Right ventricle myocardium inferior (tissue), 1 donor: ENCODE data around the gene CNTNAP1. TPM values are rescaled to one million over a fixed set of nuclear protein-coding genes. Genes with fewer than 3 reads are reported as not detected.
"Not testable (repeated sequence)": the region's sequence is repeated elsewhere in the genome, so short reads cannot be mapped to it uniquely, and the experiment has no call there.

Experiments used
- ATAC-seq: fragments of 200-7000 bp; cut with Tn5 transposase; one replicate; pipeline ENCODE4 v1.9.1; 2020; ENCODE audit warnings: mild to moderate bottlenecking, moderate library complexity
- DNase-seq: peaks from one replicate; pipeline ENCODE4 v3.0.0; 2021; ENCODE audit errors: missing footprints
- intact Hi-C: fragments of 100-400 bp; cut with DNase I; formaldehyde crosslinking; loops from one replicate; pipeline ENCODE4 v1.11.0; 2022
- long read RNA-seq: library from polyadenylated mRNA; unstranded; transcript quantifications from one replicate; pipeline ENCODE4 v2.0.0, GENCODE V29; 2021
- total RNA-seq: library from RNA; stranded (reverse); fragmentation: NEBNext Ultra II Directional; extraction: Animal tissue kit (Norgen Biotek cat#: 25700); gene quantifications from one replicate; pipeline ENCODE4 v1.2.1, GENCODE V29; 2021
- donor health status: DM: no; HTN: yes; CAD: no; lungs with severe emphysema.

CNTNAP1 gene
- total RNA-seq, result 7.3 TPM
- long read RNA-seq, partial matches to known transcripts, result 0 of 1 reads
- long read RNA-seq, other reads (novel, unspliced or antisense), result 1 of 1 reads

DNA sequence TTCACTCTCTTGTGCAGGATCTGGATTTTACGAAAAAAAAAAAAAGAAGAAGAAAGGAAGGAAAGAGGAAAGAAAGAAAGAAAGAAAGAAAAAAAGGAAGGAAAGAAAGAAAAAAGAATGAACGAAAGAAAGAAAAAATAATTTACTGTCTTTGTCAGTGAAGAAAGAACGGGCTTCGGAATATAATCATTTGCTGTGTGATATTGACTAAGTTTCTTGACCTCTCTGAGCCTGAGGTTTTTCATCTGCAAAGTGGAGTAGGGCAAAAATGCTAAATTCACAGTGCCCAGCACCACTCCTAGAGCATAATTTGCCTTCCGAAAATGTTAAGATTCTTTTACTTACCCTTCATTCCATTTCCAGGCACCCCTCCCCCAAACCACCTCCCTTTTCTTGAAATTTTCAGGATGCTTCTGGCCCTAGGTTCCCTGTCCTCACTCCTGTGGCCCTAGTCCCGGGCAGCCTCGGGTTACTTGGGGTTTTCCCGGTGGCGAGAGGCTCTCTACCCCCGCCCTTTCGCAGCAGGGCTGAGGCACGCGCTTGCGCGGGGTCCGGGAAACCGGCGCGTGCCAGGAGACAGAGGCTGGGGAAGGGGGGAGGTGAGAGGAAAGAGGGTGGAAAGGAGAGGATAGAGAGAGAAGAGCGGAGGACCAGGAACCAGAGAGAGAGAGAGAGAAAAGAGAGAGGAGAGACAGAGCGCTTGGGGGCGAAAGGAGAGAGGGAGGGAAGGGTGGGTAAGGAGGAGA is at the start of gene CNTNAP1:
CNTNAP1 (plus strand) TSS at position 556 of the 746 bp plus-strand sequence. CDS start 299 bp downstream, outside the sequence.
- peak; percentile 78 for DNase-seq
- intact Hi-C loops, result loop anchor here (2.0 kb wide), 1 partner anchor 63 kb away; no protein-coding TSS in a partner anchor
- no peak for ATAC-seq

DNA sequence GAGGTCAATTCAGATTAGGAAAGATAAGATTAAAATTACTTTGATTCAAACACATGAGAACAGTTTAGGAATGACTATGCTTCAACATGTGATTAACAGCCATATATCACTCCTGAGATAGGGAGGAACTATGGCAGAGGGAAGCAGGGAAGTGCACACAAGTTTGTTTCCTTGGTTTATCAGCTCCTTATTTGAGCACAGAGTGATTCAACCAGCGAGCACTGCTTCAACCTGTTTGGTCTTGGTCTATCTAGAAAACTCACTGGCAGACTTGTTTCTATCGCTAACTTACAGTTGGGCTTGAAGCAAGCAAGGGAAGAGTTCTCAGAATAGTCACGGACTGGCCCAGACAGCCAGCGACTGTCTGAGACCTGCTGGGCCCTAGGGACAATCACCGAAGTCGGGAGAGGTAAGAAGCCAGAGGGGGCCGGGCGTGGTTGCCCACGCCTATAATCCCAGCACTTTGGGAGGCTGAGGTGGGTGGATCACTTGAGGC is 49.3 kb upstream of the CNTNAP1 start:
- DNase-seq, result no peak
- intact Hi-C loops, result no loop called here
- ATAC-seq, result no peak

DNA sequence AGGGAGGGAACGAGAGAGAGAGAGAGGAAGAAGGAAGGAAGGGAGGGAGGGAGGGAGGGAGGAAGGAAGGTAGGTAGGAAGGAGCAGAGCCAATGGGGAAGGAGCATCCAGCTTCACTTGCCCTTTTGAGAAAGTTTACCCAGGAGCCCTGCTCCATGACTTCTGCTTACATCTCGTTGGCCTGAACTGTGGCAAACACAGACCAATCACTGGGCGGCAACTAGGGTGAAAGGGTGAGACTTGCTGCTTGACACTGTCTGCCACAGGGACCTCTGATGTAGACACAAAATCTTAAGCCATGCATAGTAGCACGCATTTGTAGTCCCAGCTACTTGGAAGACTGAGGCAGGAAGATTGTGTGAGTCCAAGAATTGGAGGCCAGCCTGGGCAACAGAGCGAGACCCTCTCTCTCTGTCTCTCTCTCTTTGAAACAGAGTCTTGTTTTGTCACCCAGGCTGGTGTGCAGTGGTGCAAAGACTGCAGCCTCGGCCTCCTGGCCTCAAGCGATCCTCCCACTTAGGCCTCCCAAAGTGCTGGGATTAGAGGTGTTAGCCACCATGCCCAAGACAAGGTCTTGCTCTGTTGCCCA is 42.7 kb upstream of the CNTNAP1 start:
- ATAC-seq, result no peak
- no peak for DNase-seq
- intact Hi-C loops, result no loop called here

DNA sequence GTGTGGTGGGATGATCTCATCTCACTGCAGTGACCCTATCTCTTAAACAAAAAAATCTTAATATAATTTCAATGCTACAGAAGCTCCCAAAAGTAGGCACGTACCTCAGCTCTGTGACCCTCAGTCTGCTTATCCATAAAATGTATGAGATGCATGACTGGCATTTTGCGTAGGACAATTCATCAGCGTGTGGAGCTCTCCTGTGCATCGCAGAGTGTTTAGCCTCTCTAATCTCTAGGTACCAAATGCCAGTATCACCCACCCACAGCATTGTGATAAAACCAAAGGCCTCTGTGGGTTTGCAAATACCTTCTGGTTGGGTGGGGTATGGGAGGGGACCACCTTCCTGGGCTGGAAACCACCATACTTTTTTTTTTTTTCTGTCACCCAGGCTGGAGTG is 42.2 kb upstream of the CNTNAP1 start:
- intact Hi-C loops, result no loop called here
- DNase-seq (no peak), ATAC-seq (no peak)

GRCh38 chr17:42642336-42642735 is 40.0 kb upstream of the CNTNAP1 start:
- intact Hi-C loops, result no loop called here
- DNase-seq (no peak), ATAC-seq (no peak)

GRCh38 chr17:42647778-42648177 is 34.6 kb upstream of the CNTNAP1 start:
- no peak for DNase-seq
- intact Hi-C loops, result no loop called here
- ATAC-seq, result no peak

DNA sequence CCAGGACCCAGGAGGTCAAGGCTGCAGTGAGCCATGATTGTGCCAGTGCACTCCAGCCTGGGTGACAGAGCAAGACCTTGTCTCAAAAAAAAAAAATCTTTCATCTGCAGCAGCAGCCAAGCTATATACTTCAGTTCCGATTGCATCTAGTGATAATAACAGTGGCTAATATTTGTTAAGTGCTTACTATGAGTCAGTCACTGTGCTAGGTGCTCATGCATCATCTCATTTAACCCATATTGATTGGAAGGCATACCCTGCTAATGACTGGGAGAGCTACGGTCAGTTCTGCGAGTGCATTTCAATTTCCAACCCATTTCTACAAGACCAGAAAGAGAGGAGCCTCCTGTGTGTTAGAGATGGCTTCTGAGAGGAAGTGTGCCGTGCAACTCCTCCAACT is 30.9 kb upstream of the CNTNAP1 start:
- intact Hi-C loops, result no loop called here
- DNase-seq (no peak), ATAC-seq (no peak)

DNA sequence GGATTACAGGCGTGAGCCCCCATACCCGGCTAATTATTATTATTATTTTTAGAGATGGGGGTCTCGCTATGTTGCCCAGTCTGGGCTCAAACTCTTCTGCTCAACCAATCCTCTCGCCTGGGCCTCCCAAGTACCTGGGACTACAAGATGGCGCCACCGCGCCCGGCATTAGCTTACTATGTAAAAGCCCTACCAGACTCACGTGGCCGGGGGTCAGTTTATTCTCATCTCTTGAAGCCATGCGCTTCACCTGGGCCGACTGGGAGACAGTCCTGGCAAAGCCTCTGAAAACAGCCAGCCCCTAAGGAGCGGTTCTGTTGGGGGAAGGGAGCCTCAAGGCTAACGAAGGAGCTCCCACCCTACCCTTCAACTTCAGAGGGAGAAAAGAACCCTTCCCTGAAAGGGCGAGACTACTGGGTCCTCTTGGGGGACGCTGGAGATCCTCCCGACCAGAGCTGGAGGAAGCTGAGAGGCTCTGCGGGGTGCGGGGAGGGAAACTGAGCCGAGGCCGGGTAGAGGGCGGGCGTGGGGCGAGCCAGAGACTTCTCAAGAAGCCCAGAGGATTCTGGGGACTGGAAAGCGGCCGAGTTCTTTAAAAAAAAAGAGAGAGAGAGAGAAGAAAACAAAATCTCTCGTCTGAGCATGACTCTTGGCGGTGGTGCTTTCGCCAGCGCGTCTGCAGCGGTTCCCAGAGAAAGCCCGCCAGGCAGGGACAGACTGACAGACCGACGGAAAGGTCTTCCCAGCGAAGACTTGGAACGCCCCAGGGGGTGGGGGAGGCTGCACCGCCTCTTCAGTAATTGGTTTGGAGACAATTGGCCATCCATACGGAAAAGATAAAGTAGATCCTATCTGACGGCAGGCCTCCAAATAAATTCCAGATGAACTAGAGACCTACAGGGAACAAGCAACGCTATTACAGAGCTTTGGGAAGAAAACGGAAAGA is 28.9 kb upstream of the CNTNAP1 start:
- DNase-seq (peak; percentile 85), ATAC-seq (peak; percentile 88)
- intact Hi-C loops, result no loop called here

DNA sequence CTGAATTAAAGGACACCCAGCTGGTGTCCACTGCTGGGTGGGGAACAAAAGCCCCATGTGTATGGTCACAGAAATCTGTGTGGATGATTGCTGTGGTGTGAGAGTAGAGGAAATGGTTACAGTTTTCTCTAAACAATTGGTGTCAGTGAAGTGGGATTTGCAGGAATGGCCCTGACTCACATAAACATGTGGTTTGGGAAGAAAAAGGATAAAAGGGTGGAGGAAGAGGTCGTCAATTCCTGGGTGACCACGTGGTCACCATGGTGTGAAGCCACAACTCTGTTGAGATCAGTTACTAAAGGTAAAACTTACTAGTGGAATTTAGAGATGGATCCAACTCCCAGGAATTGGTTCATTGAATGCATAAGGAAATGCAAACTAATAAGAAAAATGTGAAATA is 26.8 kb upstream of the CNTNAP1 start:
- intact Hi-C loops, result no loop called here
- no peak for ATAC-seq
- DNase-seq, result no peak

GRCh38 chr17:42657824-42658588 is 24.3 kb upstream of the CNTNAP1 start:
- DNase-seq, result no peak
- intact Hi-C loops, result no loop called here
- no peak for ATAC-seq

DNA sequence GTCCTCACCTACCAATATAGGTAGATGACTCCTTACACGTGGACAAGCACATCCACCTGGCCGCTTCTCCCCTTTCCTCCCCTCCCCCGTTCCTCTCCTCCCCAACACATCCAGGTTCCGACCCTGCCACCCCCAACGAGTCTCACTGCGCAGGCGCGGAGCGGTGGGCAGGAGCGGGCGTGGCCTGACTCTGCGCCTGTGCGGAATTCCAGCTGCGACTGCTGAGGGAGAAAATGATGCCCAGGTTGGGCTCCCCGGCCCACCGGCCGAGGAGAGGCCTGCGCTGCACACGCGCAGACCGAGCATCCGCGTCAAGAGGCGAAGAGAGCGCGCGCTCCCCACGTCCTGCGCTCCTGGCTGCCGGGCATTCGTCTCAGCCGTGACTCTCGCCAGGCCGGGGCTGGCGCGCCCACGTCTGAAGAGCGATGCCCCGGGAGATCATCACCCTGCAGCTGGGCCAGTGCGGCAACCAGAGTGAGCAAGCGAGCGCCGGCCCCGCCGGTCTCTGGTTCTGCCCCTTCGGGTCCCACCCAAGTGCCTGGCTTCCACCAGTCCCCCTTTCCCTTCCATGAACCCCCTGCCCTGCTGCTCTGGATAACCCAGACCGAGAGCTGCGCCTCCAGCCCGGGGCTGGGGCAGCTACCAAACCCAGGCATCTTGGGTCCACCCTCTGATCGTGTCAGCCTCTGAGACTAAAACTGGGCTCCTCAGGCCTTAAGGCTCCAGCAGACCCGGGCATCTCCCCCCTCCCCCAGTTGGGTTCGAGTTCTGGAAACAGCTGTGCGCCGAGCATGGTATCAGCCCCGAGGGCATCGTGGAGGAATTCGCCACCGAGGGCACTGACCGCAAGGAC is 23.0 kb upstream of the CNTNAP1 start, which contains the start of gene TUBG2:
TUBG2 (plus strand) TSS at position 206 of the 853 bp plus-strand sequence; CDS start at position 426, 220 bp downstream.
- DNase-seq (peak; percentile 90), ATAC-seq (peak; percentile 95)
- intact Hi-C loops, result no loop called here

GRCh38 chr17:42659932-42660274 is 22.4 kb upstream of the CNTNAP1 start:
- intact Hi-C loops, DNase-seq, ATAC-seq: not testable (repeated sequence)

DNA sequence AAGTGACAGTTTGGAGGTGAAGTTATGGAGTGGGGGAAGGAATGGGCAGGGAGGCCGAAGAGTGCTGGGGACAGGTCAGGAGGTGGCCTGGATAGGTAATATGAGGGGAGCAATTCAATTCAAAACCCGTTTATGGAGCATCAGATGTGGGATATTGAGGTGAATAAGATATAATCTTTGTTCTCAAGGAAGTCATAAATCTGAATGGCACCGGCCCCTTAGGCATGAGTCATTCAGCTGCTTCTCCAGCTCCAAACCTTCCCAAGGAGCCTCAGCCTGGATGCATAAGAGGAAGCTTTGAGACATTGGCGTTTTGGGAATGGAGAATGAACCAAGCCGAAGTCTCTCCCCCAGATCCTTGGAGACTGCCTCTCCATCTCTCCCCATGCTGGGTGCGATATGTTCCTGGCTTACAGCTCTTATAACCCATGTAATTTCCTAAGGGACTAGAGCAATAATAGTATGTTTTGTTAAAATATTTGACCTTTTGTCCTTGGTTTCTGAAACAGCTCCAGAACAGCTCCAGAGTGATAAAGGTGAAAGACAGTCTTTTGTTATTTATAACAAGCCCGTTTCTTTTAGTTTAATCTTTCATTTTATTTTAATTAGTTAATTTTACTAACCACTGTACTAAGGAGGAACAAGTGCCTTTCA is 21.5 kb upstream of the CNTNAP1 start:
- ATAC-seq (no peak), DNase-seq (no peak)
- intact Hi-C loops, result no loop called here

GRCh38 chr17:42665581-42666001 is 16.7 kb upstream of the CNTNAP1 start:
- intact Hi-C loops, result no loop called here
- ATAC-seq, result no peak
- no peak for DNase-seq

DNA sequence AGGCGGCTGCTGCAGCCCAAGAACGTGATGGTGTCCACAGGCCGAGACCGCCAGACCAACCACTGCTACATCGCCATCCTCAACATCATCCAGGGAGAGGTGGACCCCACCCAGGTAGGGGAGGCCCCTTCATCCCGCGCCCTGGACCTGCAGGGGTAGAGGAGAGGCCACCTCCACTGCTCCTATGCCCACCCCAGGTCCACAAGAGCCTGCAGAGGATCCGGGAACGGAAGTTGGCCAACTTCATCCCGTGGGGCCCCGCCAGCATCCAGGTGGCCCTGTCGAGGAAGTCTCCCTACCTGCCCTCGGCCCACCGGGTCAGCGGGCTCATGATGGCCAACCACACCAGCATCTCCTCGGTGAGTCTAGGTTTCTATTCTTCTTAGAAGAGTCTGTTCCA is 16.2 kb upstream of the CNTNAP1 start:
- intact Hi-C loops, DNase-seq, ATAC-seq: not testable (repeated sequence)

DNA sequence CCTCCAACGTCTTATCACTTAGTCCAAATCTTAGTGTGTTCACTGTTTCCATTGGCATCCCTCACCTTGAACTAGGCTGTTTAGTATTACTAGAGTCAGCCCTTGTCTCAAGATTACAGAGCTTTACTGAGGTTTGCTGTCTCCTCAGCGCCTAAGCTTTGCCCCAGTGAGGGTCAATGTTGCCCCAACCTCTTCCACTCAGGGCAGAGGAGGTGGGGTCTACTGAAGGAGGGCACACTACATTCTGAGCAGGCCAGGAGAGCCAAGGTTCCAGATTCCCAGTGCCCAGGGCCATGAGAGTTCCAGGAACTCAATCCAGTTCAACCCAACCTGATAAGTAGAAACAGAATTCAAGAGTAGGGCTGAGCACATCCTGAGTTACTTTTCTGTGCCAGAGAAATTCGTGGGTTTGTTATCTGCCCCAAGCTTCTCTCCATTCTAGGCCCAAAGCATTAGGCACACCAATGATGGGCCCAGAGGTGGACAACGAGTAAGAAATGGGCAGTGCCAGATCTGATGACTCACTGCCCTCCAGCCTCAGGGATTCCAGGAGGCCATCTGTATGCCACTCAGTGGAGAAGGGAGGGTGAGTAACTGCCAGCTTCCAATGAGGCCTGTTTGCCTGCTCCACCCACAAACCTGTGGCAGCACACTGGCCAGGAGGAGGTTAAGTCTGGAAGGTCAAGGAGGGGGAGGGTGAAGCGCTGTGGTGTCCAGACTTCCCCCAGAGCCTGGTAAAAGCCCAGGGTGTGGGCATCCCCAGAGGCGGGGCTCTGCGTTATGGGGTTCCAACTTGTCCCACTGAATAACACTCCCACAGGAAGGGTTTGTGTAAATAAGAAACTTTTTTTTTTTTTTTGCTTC is 15.0 kb upstream of the CNTNAP1 start:
- intact Hi-C loops, result no loop called here
- ATAC-seq (peak; percentile 47), DNase-seq (no peak)
